Measurements from ENCODE around the gene ANO1.

ANO1 gene

GRCh38 chr11:70103256-70103975 is 25.3 kb downstream of the ANO1 start:
- TF ChIP-seq CTCF (conservative IDR thresholded peaks at IDR 0.05; ENCODE audit: low read length): no peak
- no peak overlapping the region for H3K4me3 ChIP-seq (ENCODE audit: low read length)
- DNase-seq (ENCODE audit: low read depth): no peak

- TF ChIP-seq CTCF (conservative IDR thresholded peaks at IDR 0.05; ENCODE audit: low read length): no peak
- no peak overlapping the region for H3K4me3 ChIP-seq (ENCODE audit: low read length)
- DNase-seq (ENCODE audit: low read depth): no peak
These were observed 26.3 kb downstream of the ANO1 start for GRCh38 chr11:70104419-70104818.

- DNase-seq (ENCODE audit: low read depth): no peak
- TF ChIP-seq CTCF (conservative IDR thresholded peaks at IDR 0.05; ENCODE audit: low read length): no peak
- no peak overlapping the region for H3K4me3 ChIP-seq (ENCODE audit: low read length)
These were observed 26.8 kb downstream of the ANO1 start for GRCh38 chr11:70104961-70105360.

GRCh38 chr11:70105369-70105754 is 27.2 kb downstream of the ANO1 start:
- TF ChIP-seq CTCF (conservative IDR thresholded peaks at IDR 0.05; ENCODE audit: low read length): no peak
- DNase-seq (ENCODE audit: low read depth): no peak
- no peak overlapping the region for H3K4me3 ChIP-seq (ENCODE audit: low read length)

GRCh38 chr11:70105755-70106571 is 27.8 kb downstream of the ANO1 start:
- H3K4me3 ChIP-seq (ENCODE audit: low read length): no peak overlapping the region
- TF ChIP-seq CTCF (conservative IDR thresholded peaks at IDR 0.05; ENCODE audit: low read length): no peak
- DNase-seq (ENCODE audit: low read depth): no peak

GRCh38 chr11:70106757-70107156 is 28.6 kb downstream of the ANO1 start:
- no peak overlapping the region for H3K4me3 ChIP-seq (ENCODE audit: low read length)
- TF ChIP-seq CTCF (conservative IDR thresholded peaks at IDR 0.05; ENCODE audit: low read length): no peak
- DNase-seq (ENCODE audit: low read depth): no peak

GRCh38 chr11:70107191-70107590 is 29.1 kb downstream of the ANO1 start:
- no peak for TF ChIP-seq CTCF (conservative IDR thresholded peaks at IDR 0.05; ENCODE audit: low read length)
- DNase-seq (ENCODE audit: low read depth): no peak
- no peak overlapping the region for H3K4me3 ChIP-seq (ENCODE audit: low read length)
